ENCODE data around the gene IVD.

Gene IVD

DNA sequence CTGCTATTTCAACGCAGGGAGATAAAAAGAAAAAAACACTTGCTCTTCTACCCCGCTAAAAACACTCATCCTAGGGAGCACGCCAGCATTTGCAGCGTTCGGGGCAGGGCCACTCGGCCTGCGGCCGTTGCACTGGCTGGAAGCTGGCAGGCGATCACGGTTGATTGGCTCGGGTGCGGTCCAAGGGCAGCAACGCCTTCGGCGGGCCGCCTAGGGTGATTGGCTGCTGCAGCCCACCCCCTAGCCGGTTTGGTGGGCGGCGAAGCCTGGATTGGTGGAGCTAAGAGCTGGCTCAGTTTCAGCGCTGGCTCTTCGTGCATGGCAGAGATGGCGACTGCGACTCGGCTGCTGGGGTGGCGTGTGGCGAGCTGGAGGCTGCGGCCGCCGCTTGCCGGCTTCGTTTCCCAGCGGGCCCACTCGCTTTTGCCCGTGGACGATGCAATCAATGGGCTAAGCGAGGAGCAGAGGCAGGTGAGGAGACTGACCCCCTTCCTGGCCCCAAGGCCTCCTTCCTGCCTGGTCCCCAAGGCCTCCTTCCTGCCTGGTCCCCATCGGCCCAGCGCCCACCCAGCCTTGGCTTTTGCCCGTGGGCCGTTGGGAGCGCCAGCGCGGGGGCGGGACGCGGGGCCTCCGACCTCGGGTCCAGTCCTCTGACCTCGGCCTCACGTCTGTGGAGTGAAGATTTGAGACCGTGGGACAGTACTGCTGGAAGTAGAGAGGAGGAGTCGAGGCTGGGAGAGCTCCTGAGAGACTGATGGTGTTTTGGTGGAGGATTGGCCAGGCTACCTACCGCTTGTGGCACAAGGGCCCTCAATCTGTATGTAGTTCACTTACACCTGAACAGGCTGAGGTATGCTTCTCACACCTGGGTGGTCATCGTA, at the start of gene IVD:
Gene IVD, plus strand, starts transcription at position 295 of the 881 bp plus-strand sequence. Its CDS starts 33 bp downstream, at position 328.
- DNase-seq (ENCODE audit: low read depth) = peak; percentile 92

GRCh38 chr15:40355976-40356585, 49.5 kb upstream of the IVD start:
- DNase-seq (ENCODE audit: low read depth) = no peak

DNA sequence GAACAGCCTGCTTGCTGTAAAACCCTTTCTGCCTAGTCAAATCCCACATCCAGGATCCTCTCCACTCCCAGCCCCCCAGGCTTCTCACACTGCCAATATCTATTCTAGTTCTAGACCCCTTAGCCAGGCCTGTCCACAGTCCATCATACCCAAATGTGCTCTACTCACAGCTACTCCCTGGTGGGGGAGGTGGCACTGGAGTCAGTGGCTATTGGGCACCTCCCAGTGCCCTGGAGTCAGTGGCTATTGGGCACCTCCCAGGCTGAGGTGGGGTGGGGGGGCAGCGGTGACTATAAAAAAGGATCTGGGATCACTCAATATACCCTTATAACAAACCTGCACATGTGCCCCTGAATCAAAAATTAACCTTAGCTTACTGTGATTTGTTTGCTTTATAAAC, 48.3 kb upstream of the IVD start:
- DNase-seq (ENCODE audit: low read depth) = no peak

GRCh38 chr15:40357723-40358470, 47.7 kb upstream of the IVD start, which contains the start of gene DISP2:
TSS of gene DISP2 (plus strand) at chr15:40358219. CDS start at chr15:40358322, 103 bp downstream.
- DNase-seq (ENCODE audit: low read depth) = peak; percentile 91

- no peak for DNase-seq (ENCODE audit: low read depth)
Measured at GRCh38 chr15:40358471-40359353, 46.9 kb upstream of the IVD start.

DNA sequence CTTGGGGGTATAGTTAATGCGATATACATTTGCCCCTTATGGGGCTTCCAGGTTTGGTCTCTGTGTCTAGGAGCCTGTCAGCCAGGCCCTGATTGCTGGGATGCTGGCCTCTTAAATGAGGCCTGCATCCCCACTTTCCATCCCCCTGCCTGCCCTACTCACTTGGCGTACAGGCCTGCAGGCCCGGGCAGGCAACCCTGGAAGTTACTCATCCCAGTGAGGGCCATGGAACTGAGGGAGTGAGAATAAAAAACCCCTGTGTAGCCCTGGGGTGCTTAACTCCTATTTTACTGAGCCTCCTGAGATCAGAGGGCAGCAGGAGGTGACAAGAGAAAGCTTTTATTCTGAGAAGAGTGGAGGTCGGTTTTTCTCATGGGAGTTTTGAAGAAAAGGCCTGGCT, 45.6 kb upstream of the IVD start:
- no peak for DNase-seq (ENCODE audit: low read depth)

GRCh38 chr15:40361640-40362039, 44.0 kb upstream of the IVD start:
- DNase-seq (ENCODE audit: low read depth) = no peak

- DNase-seq (ENCODE audit: low read depth) = no peak
Measured at GRCh38 chr15:40363611-40364010, 42.0 kb upstream of the IVD start.

GRCh38 chr15:40364251-40364650, 41.3 kb upstream of the IVD start:
- DNase-seq (ENCODE audit: low read depth) = no peak

DNA sequence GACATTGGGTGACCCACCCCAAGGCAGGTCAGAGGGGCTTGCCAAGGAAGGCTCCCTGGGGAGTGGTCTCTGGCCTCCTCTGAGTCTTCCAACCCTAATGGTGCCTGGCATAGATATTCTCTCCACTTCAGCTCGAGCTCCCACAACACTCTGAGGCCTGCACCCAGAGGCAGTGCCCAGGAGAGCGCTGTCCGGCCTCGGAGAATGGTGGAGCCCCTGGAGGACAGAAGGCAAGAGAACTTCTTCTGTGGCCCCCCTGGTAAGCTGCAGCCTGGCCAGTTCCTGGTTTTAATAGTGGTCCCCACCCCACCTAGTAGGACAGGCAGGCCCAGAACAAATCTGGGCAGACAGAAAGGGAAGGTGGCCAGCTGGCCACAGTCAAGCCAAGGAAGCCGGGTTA, 40.6 kb upstream of the IVD start:
- DNase-seq (ENCODE audit: low read depth) = no peak

- no peak for DNase-seq (ENCODE audit: low read depth)
Measured at GRCh38 chr15:40365624-40366456, 39.8 kb upstream of the IVD start.

DNA sequence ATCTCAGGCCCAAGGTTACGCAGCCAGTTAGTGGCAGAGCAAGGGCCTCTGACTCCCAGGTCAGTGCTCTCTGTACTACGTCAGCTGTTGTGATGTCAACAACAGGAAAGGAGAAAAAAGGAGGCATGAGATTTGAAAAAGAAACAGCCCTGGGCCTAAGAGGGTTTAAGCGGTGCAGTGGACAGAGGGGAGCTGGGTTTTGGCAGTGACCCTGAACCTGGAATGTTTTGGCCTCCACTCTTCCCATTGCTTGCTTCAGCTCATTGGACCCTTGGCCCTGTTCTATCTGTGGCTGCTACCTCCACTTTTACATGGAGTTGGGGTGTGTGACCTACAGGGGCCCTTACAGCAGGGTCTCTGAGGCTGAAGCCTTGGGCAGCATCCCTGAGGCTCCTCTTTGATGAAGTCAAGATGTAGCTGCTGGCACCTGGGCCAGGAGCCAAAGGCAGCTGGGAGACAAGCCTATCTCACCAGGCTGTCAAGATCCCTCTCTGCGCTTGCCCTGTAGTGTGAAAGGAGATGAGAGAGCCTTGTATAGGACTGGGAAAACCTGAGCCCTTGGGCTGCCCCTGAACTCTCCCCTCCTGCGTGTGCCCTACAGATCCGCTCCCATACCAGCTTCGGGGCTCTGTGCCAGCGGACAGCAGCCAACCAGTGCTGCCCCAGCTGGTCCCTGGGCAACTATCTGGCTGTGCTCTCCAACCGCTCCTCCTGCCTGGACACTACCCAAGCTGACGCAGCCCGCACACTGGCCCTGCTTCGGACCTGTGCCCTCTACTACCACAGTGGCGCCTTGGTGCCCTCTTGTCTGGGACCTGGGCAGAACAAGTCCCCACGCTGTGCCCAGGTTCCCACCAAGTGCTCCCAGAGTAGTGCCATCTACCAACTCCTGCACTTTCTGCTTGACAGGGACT, 38.9 kb upstream of the IVD start:
- DNase-seq (ENCODE audit: low read depth) = no peak

DNA sequence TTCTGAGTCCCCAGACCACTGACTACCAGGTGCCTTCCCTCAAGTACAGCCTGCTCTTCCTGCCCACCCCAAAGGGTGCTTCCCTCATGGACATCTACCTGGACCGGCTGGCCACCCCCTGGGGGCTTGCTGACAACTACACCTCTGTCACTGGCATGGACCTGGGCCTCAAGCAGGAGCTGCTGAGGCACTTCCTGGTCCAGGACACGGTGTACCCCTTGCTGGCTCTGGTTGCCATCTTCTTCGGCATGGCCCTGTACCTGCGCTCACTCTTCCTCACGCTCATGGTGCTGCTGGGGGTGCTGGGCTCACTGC, 38.3 kb upstream of the IVD start:
- DNase-seq (ENCODE audit: low read depth) = no peak

- DNase-seq (ENCODE audit: low read depth) = peak; percentile 86
Measured at GRCh38 chr15:40367686-40368611, 37.6 kb upstream of the IVD start.

DNA sequence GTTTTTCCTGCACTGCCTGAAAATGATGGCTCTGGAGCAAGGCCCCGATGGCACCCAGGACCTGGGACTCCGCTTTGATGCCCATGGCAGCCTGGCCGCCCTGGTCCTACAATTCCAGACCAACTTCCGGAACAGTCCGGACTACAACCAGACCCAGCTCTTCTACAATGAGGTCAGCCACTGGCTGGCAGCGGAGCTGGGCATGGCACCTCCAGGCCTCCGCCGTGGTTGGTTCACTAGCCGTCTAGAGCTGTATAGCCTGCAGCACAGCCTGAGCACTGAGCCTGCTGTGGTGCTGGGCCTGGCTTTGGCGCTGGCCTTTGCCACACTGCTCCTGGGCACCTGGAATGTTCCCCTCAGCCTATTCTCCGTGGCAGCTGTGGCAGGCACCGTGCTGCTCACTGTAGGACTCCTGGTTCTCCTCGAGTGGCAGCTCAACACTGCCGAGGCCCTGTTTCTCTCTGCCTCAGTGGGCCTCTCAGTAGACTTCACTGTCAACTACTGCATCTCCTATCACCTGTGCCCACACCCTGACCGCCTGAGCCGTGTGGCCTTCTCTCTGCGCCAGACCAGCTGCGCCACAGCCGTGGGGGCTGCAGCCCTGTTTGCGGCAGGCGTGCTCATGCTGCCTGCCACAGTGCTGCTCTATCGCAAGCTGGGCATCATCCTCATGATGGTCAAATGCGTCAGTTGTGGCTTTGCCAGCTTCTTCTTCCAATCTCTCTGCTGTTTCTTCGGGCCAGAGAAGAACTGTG, 36.7 kb upstream of the IVD start:
- no peak for DNase-seq (ENCODE audit: low read depth)

- no peak for DNase-seq (ENCODE audit: low read depth)
Measured at GRCh38 chr15:40369474-40369869, 36.1 kb upstream of the IVD start.

DNA sequence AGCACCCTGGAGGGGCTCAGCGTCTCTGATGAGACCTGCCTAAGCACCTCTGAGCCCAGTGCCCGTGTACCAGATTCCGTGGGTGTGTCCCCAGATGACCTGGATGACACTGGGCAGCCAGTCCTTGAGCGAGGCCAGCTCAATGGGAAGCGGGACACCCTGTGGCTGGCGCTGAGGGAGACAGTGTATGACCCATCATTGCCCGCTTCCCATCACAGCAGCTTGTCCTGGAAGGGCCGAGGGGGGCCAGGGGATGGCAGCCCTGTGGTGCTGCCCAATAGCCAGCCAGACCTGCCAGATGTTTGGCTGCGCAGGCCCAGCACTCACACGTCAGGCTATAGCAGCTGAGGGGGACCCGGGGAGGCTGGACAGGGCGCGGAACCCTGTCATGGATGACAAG, 35.6 kb upstream of the IVD start:
- DNase-seq (ENCODE audit: low read depth) = no peak

GRCh38 chr15:40372981-40373380, 32.6 kb upstream of the IVD start:
- DNase-seq (ENCODE audit: low read depth) = no peak

All from activated T-cell treated with anti-CD3 and anti-CD28 coated beads for 48 hours (primary cell).